HepG2 (cell line): ENCODE measurements around the gene PRRC1.

Experiments
- ARID3A ChIP-seq: IDR thresholded peaks from 2 replicates; pipeline ENCODE4 v1.6.1; 2012; ENCODE audit warnings: low read depth, low read length, improper control_type of control experiment
- CHD2 ChIP-seq: IDR thresholded peaks from 2 replicates; pipeline ENCODE4 v1.6.1; 2011; ENCODE audit warnings: low read depth, low read length, improper control_type of control experiment
- MAZ ChIP-seq, 2 experiments: sonication (generic) in 1 of 2; formaldehyde crosslinking in 1 of 2; IDR thresholded peaks; 2 replicates each; pipeline versions ENCODE4 v1.5.0 to v1.6.1; 2012 to 2020; ENCODE audit warnings: low read depth in 2 of 2, mild to moderate bottlenecking in 2 of 2, borderline replicate concordance in 1 of 2, improper control_type of control experiment in 1 of 2, low read length in 1 of 2, missing genetic modification reagents in 1 of 2, moderate library complexity in 1 of 2
- USF2 ChIP-seq, 2 experiments: sonication (generic) in 1 of 2; formaldehyde crosslinking in 1 of 2; IDR thresholded peaks; 2 replicates each; pipeline versions ENCODE4 v1.5.1 to v1.6.1; 2011 to 2020; ENCODE audit warnings: borderline replicate concordance in 1 of 2, low read depth in 1 of 2, low read length in 1 of 2, mild to moderate bottlenecking in 1 of 2, missing genetic modification reagents in 1 of 2, moderate library complexity in 1 of 2

GRCh38 chr5:127574852-127575679, 57.6 kb downstream of the PRRC1 start:
- TF ChIP-seq USF2 (IDR thresholded peaks at IDR 0.05; ENCODE audit: low read depth, low read length) = no peak
- TF ChIP-seq USF2 (CRISPR knock-in tag; IDR thresholded peaks at IDR 0.05; ENCODE audit: borderline replicate concordance) = no peak
- TF ChIP-seq ARID3A = no peak
- no peak for TF ChIP-seq MAZ (IDR thresholded peaks at IDR 0.05; ENCODE audit: borderline replicate concordance, low read depth, low read length)
- TF ChIP-seq MAZ (CRISPR knock-in tag; IDR thresholded peaks at IDR 0.05; ENCODE audit: low read depth) = no peak
- TF ChIP-seq CHD2 = no peak
